HepG2 (cell line): Measurements from ENCODE around the gene GNG10. TPM values are rescaled to one million over a fixed set of nuclear protein-coding genes. Genes with fewer than 3 reads are reported as not detected.

Experiments used
- ARNTL ChIP-seq: sonication (generic); formaldehyde crosslinking; IDR thresholded peaks from 2 replicates; pipeline ENCODE4 v1.4.0; 2020; ENCODE audit warnings: mild to moderate bottlenecking, missing genetic modification reagents
- CAMTA2 ChIP-seq: sonication (generic); formaldehyde crosslinking; IDR thresholded peaks from 2 replicates; pipeline ENCODE4 v1.4.0; 2020; ENCODE audit warnings: mild to moderate bottlenecking, missing genetic modification reagents, borderline replicate concordance
- CHCHD3 ChIP-seq: sonication (generic); formaldehyde crosslinking; IDR thresholded peaks from 2 replicates; pipeline ENCODE4 v1.8.0; 2022; ENCODE audit warnings: mild to moderate bottlenecking, missing genetic modification reagents, moderate library complexity
- EZH2 ChIP-seq: conservative IDR thresholded peaks from 2 replicates; pipeline ENCODE4 v1.6.1; 2012; ENCODE audit warnings: mild to moderate bottlenecking, low read depth, low read length, moderate library complexity
- HMG20A ChIP-seq: IDR thresholded peaks from 2 replicates; pipeline ENCODE4 v1.6.1; 2016; ENCODE audit warnings: borderline replicate concordance
- MED1 ChIP-seq: sonication (generic); formaldehyde crosslinking; IDR thresholded peaks from 2 replicates; pipeline ENCODE4 v1.4.0; 2020; ENCODE audit warnings: missing genetic modification reagents
- RAD51 ChIP-seq: fragments of 450-650 bp; IDR thresholded peaks from 2 replicates; pipeline ENCODE4 v1.6.1; 2016; ENCODE audit warnings: borderline replicate concordance
- SOX13 ChIP-seq, 3 experiments: fragments of 450-650 bp in 1 of 3; sonication (generic) in 1 of 3; formaldehyde crosslinking in 1 of 3; IDR thresholded peaks in 2 of 3; conservative IDR thresholded peaks in 1 of 3; 2 replicates each; pipeline versions ENCODE4 v1.5.0 to v1.6.1; 2016 to 2020; ENCODE audit warnings: antibody characterized with exemption in 1 of 3, mild to moderate bottlenecking in 1 of 3, missing compliant biosample characterization in 1 of 3, missing genetic modification reagents in 1 of 3, moderate library complexity in 1 of 3
- SP5 ChIP-seq: IDR thresholded peaks from 2 replicates; pipeline ENCODE4 v1.6.1; 2016; ENCODE audit warnings: low read depth, borderline replicate concordance
- TCF12 ChIP-seq, 2 experiments: fragments of 450-650 bp in 1 of 2; sonication (generic) in 1 of 2; formaldehyde crosslinking in 1 of 2; IDR thresholded peaks; 2 replicates each; pipeline versions ENCODE4 v1.6.1 to v1.8.0; 2017 to 2022; ENCODE audit warnings: antibody characterized with exemption in 1 of 2, mild to moderate bottlenecking in 1 of 2, missing genetic modification reagents in 1 of 2, moderate library complexity in 1 of 2
- TOPORS ChIP-seq: sonication (generic); formaldehyde crosslinking; IDR thresholded peaks from 2 replicates; pipeline ENCODE4 v1.8.0; 2023; ENCODE audit warnings: mild to moderate bottlenecking, missing genetic modification reagents
- ZFX ChIP-seq: sonication (generic); formaldehyde crosslinking; IDR thresholded peaks from 2 replicates; pipeline ENCODE4 v1.4.0; 2020; ENCODE audit warnings: mild to moderate bottlenecking, low read depth, missing genetic modification reagents, moderate library complexity
- ZFY ChIP-seq: sonication (generic); formaldehyde crosslinking; IDR thresholded peaks from 2 replicates; pipeline ENCODE4 v1.4.0; 2020; ENCODE audit warnings: missing genetic modification reagents
- ZNF138 ChIP-seq: sonication (generic); formaldehyde crosslinking; IDR thresholded peaks from 2 replicates; pipeline ENCODE4 v1.5.0; 2020; ENCODE audit warnings: mild to moderate bottlenecking, low read depth, missing genetic modification reagents
- ZNF260 ChIP-seq: sonication (generic); formaldehyde crosslinking; IDR thresholded peaks from 2 replicates; pipeline ENCODE4 v1.4.0; 2020; ENCODE audit warnings: missing genetic modification reagents, low read depth, mild to moderate bottlenecking, borderline replicate concordance
- ZNF326 ChIP-seq: sonication (generic); formaldehyde crosslinking; IDR thresholded peaks from 2 replicates; pipeline ENCODE4 v1.4.0; 2020; ENCODE audit warnings: missing genetic modification reagents, borderline replicate concordance
- ZNF496 ChIP-seq: sonication (generic); formaldehyde crosslinking; IDR thresholded peaks from 2 replicates; pipeline ENCODE4 v1.8.1; 2023; ENCODE audit warnings: mild to moderate bottlenecking, moderate library complexity, missing genetic modification reagents; ENCODE audit not compliant: insufficient replicate concordance
- ZNF629 ChIP-seq: sonication (generic); formaldehyde crosslinking; conservative IDR thresholded peaks from 2 replicates; pipeline ENCODE4 v1.5.0; 2020; ENCODE audit warnings: missing genetic modification reagents
- ZNF709 ChIP-seq: sonication (generic); formaldehyde crosslinking; IDR thresholded peaks from 2 replicates; pipeline ENCODE4 v1.5.0; 2020; ENCODE audit warnings: mild to moderate bottlenecking, missing genetic modification reagents
- ZNF879 ChIP-seq: sonication (generic); formaldehyde crosslinking; IDR thresholded peaks from 2 replicates; pipeline ENCODE4 v1.8.1; 2023; ENCODE audit warnings: missing genetic modification reagents
- polyA plus RNA-seq, 8 experiments: library from polyadenylated mRNA; depleted of rRNA in 3 of 8; stranded (reverse) in 7 of 8; unstranded in 1 of 8; fragments of >200 nt; fragmentation: Illumina TruSeq in 4 of 8; extraction: Trizol in 4 of 8; gene quantifications; 2 replicates each; pipeline versions ENCODE4 v1.2.1 to v1.2.3, GENCODE V29; 2011 to 2016; ENCODE audit warnings: low read depth in 4 of 8, missing spikeins in 1 of 8, mixed read lengths in 1 of 8; ENCODE audit not compliant: insufficient read depth in 1 of 8
- total RNA-seq, 5 experiments: library from RNA; depleted of rRNA; stranded (reverse); fragments of >200 nt; fragmentation: Illumina TruSeq; extraction: Trizol; gene quantifications; 2 replicates each; pipeline ENCODE4 v1.2.3, GENCODE V29; 2016; ENCODE audit warnings: low read depth in 1 of 5
- TF ChIP-seq, protein P1 (sequence below): sonication (generic); formaldehyde crosslinking; IDR thresholded peaks from 2 replicates; pipeline ENCODE4 v1.8.1; 2023; ENCODE audit warnings: mild to moderate bottlenecking, inconsistent platforms, moderate library complexity, missing genetic modification reagents, borderline replicate concordance
- TF ChIP-seq, protein P2 (sequence below): IDR thresholded peaks from 2 replicates; pipeline ENCODE4 v1.6.1; 2016; ENCODE audit warnings: mild to moderate bottlenecking, missing biosample characterization, missing genetic modification reagents
- TF ChIP-seq, protein P3 (sequence below), 2 experiments: sonication (generic) in 1 of 2; formaldehyde crosslinking in 1 of 2; IDR thresholded peaks; 2 replicates each; pipeline versions ENCODE4 v1.5.1 to v1.6.1; 2011 to 2020; ENCODE audit warnings: borderline replicate concordance in 1 of 2, low read depth in 1 of 2, low read length in 1 of 2, mild to moderate bottlenecking in 1 of 2, missing genetic modification reagents in 1 of 2, moderate library complexity in 1 of 2
- TF ChIP-seq, protein P4 (sequence below): sonication (generic); formaldehyde crosslinking; IDR thresholded peaks from 2 replicates; pipeline ENCODE4 v1.8.1; 2022; ENCODE audit warnings: mild to moderate bottlenecking, missing genetic modification reagents

The GNG10 gene
- total and polyA plus RNA-seq, 2 of the 13 experiments (the other 11 are each of a cell fraction or from before 2014, with no cell fraction given), result 29.8 to 32.4 TPM

DNA sequence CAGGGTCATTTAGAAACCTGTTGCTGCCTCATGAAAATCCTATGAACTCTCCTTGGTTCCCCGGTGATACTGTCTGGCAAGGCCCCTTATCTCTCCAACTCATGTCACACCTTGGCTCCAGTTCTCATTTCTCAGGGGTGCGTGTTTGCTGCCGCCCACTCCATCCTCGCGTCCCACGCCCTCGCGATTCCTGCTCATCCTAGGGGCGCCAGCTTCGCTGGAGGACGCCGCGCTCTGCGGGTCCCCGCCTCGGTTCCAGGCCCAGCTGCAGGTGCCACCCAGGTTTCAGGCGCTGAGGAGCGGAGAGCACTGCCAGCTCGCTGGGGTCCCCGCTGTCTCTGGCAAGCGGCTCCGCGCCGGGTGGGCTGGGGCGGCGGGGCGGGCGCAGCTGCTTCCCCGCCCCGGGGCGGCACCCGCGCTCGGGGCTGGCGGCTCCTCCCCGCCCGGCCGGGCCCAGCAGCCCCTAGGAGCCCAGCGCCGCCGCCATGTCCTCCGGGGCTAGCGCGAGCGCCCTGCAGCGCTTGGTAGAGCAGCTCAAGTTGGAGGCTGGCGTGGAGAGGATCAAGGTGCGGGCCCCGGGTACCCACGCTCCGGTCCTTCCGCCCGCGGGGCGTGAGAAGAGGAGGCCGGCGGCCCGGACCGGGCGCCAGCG lies at the start of gene GNG10 (continued):
- no peak for TF ChIP-seq SP5
- TF ChIP-seq ZNF260, result no peak
- TF ChIP-seq MED1 (CRISPR knock-in tag), result 0 out of 2 replicates have a peak, but pooled peaks have one; percentile 29
- no peak for TF ChIP-seq ZNF879 (CRISPR knock-in tag)
- no peak for TF ChIP-seq CAMTA2
- TF ChIP-seq, protein P1, sequence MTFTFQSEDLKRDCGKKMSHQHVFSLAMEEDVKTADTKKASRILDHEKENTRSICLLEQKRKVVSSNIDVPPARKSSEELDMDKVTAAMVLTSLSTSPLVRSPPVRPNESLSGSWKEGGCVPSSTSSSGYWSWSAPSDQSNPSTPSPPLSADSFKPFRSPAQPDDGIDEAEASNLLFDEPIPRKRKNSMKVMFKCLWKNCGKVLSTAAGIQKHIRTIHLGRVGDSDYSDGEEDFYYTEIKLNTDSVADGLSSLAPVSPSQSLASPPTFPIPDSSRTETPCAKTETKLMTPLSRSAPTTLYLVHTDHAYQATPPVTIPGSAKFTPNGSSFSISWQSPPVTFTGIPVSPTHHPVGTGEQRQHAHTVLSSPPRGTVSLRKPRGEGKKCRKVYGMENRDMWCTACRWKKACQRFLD (CRISPR knock-in tag), result peak; percentile 16; the same call in 1 of the 2 replicates
- 0 out of 2 replicates have a peak, but pooled peaks have one; percentile 35 for TF ChIP-seq ZNF709 (CRISPR knock-in tag)
- TF ChIP-seq, protein P2, sequence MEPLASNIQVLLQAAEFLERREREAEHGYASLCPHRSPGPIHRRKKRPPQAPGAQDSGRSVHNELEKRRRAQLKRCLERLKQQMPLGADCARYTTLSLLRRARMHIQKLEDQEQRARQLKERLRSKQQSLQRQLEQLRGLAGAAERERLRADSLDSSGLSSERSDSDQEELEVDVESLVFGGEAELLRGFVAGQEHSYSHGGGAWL, result no peak
- no peak for TF ChIP-seq RAD51
- TF ChIP-seq, protein P3, sequence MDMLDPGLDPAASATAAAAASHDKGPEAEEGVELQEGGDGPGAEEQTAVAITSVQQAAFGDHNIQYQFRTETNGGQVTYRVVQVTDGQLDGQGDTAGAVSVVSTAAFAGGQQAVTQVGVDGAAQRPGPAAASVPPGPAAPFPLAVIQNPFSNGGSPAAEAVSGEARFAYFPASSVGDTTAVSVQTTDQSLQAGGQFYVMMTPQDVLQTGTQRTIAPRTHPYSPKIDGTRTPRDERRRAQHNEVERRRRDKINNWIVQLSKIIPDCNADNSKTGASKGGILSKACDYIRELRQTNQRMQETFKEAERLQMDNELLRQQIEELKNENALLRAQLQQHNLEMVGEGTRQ (IDR thresholded peaks at IDR 0.05; ENCODE audit: low read depth, low read length), result no peak
- TF ChIP-seq, protein P3 (CRISPR knock-in tag; IDR thresholded peaks at IDR 0.05; ENCODE audit: borderline replicate concordance), result no peak
- no peak for TF ChIP-seq TCF12 (IDR thresholded peaks at IDR 0.05)
- no peak for TF ChIP-seq TCF12 (CRISPR knock-in tag; IDR thresholded peaks at IDR 0.05)
- no peak for TF ChIP-seq ZNF496 (CRISPR knock-in tag)
- TF ChIP-seq ZFY (CRISPR knock-in tag), result peak; percentile 86
- no peak for TF ChIP-seq ZNF138 (CRISPR knock-in tag)
- no peak for TF ChIP-seq ARNTL (CRISPR knock-in tag)
- TF ChIP-seq TOPORS (CRISPR knock-in tag), result peak; percentile 42; the same call in 1 of the 2 replicates
- TF ChIP-seq ZFX (CRISPR knock-in tag), result peak; percentile 89
- no peak for TF ChIP-seq ZNF326 (CRISPR knock-in tag)
- TF ChIP-seq ZNF629, result no peak
- no peak for TF ChIP-seq EZH2
- no peak for TF ChIP-seq HMG20A
- TF ChIP-seq, protein P4, sequence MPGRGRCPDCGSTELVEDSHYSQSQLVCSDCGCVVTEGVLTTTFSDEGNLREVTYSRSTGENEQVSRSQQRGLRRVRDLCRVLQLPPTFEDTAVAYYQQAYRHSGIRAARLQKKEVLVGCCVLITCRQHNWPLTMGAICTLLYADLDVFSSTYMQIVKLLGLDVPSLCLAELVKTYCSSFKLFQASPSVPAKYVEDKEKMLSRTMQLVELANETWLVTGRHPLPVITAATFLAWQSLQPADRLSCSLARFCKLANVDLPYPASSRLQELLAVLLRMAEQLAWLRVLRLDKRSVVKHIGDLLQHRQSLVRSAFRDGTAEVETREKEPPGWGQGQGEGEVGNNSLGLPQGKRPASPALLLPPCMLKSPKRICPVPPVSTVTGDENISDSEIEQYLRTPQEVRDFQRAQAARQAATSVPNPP (CRISPR knock-in tag), result 0 out of 2 replicates have a peak, but pooled peaks have one; percentile 24
- TF ChIP-seq SOX13 (IDR thresholded peaks at IDR 0.05), result no peak
- TF ChIP-seq SOX13 (CRISPR knock-in tag; conservative IDR thresholded peaks at IDR 0.05 in 1 of 2, IDR thresholded peaks at IDR 0.05 in 1 of 2), result no peak
- TF ChIP-seq CHCHD3 (CRISPR knock-in tag), result no peak
